SK-N-MC (cell line): Measurements from ENCODE around the gene LEAP2.

Experiments
- DNase-seq: peaks from one replicate; pipeline ENCODE4 v3.0.0-alpha.2; 2011; ENCODE audit warnings: low read depth, low spot score
- H3K27ac ChIP-seq: fragments of 200-600 bp; sonication (generic); 2 replicates; pipeline ENCODE4 v1.5.1; 2016; ENCODE audit warnings: mixed run types
- H3K36me3 ChIP-seq: fragments of 200-600 bp; sonication (generic); 2 replicates; pipeline ENCODE4 v1.6.1; 2017; ENCODE audit warnings: antibody characterized with exemption, low read length, mixed read lengths; ENCODE audit not compliant: insufficient read depth
- H3K4me3 ChIP-seq: fragments of 200-600 bp; sonication (generic); 2 replicates; pipeline ENCODE4 v1.5.1; 2016
- H3K9ac ChIP-seq: fragments of 200-600 bp; sonication (generic); 2 replicates; pipeline ENCODE4 v1.8.0; 2017; ENCODE audit warnings: mixed run types, mixed read lengths; ENCODE audit not compliant: insufficient read length
- H3K9me3 ChIP-seq: fragments of 200-600 bp; sonication (generic); 2 replicates; pipeline ENCODE4 v1.6.1; 2017; ENCODE audit warnings: low read depth, mild to moderate bottlenecking, antibody characterized with exemption, low read length, moderate library complexity, mixed read lengths
- EZH2 ChIP-seq: fragments of 200-600 bp; sonication (generic); IDR thresholded peaks from one replicate; pipeline ENCODE4 v1.6.1; 2017; ENCODE audit warnings: antibody characterized with exemption
- FOXP2 ChIP-seq: optimal IDR thresholded peaks from 2 replicates; pipeline ENCODE3; 2011; ENCODE audit warnings: mild to moderate bottlenecking, moderate library complexity; ENCODE audit not compliant: insufficient read depth; ENCODE audit errors: extremely low read length, control extremely low read depth
- POLR2AphosphoS5 ChIP-seq: IDR thresholded peaks from 2 replicates; pipeline ENCODE4 v1.6.1; 2012; ENCODE audit warnings: mild to moderate bottlenecking, low read depth, low read length, borderline replicate concordance

LEAP2 gene

GRCh38 chr5:132873119-132873929, at the start of gene LEAP2:
Gene LEAP2 (plus strand): TSS chr5:132873668. CDS start chr5:132873695, 27 bp downstream.
- no peak; the same call in 1 of the 2 replicates for TF ChIP-seq POLR2AphosphoS5
- DNase-seq = no peak
- Histone ChIP-seq H3K9me3 (no peaks in the 10 kb centered on the region), H3K36me3 (peaks cover 56% of the 10 kb centered on the region), H3K9ac (no peak within 1 kb of the TSS), H3K27ac (no peak within 1 kb of the TSS), H3K4me3 (no peak within 1 kb of the TSS)

- H3K9me3 ChIP-seq = no peaks in the 10 kb centered on the region
- DNase-seq = no peak
- no peak overlapping the region for H3K27ac ChIP-seq
- TF ChIP-seq POLR2AphosphoS5 (no peak), EZH2 (no peak), FOXP2 (no peak)
- H3K9ac ChIP-seq = no peak overlapping the region
- H3K4me3 ChIP-seq = no peak overlapping the region
- H3K36me3 ChIP-seq = no peaks in the 10 kb centered on the region
Measured at GRCh38 chr5:132824426-132824825, 49.0 kb upstream of the LEAP2 start.

- Histone ChIP-seq H3K4me3 (no peak overlapping the region), H3K27ac (no peak overlapping the region), H3K9me3 (no peaks in the 10 kb centered on the region), H3K36me3 (no peaks in the 10 kb centered on the region), H3K9ac (no peak overlapping the region)
- no peak for DNase-seq
- no peak for TF ChIP-seq EZH2
- no peak for TF ChIP-seq POLR2AphosphoS5
- TF ChIP-seq FOXP2 = no peak
Measured at GRCh38 chr5:132825033-132825833, 48.2 kb upstream of the LEAP2 start.

GRCh38 chr5:132825834-132826391, 47.6 kb upstream of the LEAP2 start:
- no peaks in the 10 kb centered on the region for H3K36me3 ChIP-seq
- no peak overlapping the region for H3K27ac ChIP-seq
- no peak overlapping the region for H3K9ac ChIP-seq
- no peak overlapping the region for H3K4me3 ChIP-seq
- DNase-seq = no peak
- TF ChIP-seq FOXP2 (no peak), EZH2 (no peak), POLR2AphosphoS5 (no peak)
- no peaks in the 10 kb centered on the region for H3K9me3 ChIP-seq

GRCh38 chr5:132826424-132827082, 46.9 kb upstream of the LEAP2 start:
- Histone ChIP-seq H3K36me3 (no peaks in the 10 kb centered on the region), H3K9me3 (no peaks in the 10 kb centered on the region), H3K27ac (no peak overlapping the region), H3K9ac (no peak overlapping the region), H3K4me3 (no peak overlapping the region)
- no peak for DNase-seq
- no peak for TF ChIP-seq EZH2

GRCh38 chr5:132827943-132828673, 45.4 kb upstream of the LEAP2 start:
- Histone ChIP-seq H3K9me3 (no peaks in the 10 kb centered on the region), H3K4me3 (no peak overlapping the region), H3K36me3 (no peaks in the 10 kb centered on the region), H3K9ac (no peak overlapping the region), H3K27ac (no peak overlapping the region)
- TF ChIP-seq FOXP2 (no peak), POLR2AphosphoS5 (no peak), EZH2 (no peak)
- no peak for DNase-seq

GRCh38 chr5:132828846-132829494, 44.5 kb upstream of the LEAP2 start:
- Histone ChIP-seq H3K9me3 (no peaks in the 10 kb centered on the region), H3K36me3 (no peaks in the 10 kb centered on the region), H3K27ac (no peak overlapping the region), H3K4me3 (no peak overlapping the region), H3K9ac (no peak overlapping the region)
- no peak for TF ChIP-seq FOXP2
- TF ChIP-seq POLR2AphosphoS5 = no peak
- no peak for DNase-seq
